Measurements from ENCODE around the gene ELMO1.
A peak's percentile ranks its signal among the peaks of the same experiment; 100 is the strongest.

The ELMO1 gene

DNA sequence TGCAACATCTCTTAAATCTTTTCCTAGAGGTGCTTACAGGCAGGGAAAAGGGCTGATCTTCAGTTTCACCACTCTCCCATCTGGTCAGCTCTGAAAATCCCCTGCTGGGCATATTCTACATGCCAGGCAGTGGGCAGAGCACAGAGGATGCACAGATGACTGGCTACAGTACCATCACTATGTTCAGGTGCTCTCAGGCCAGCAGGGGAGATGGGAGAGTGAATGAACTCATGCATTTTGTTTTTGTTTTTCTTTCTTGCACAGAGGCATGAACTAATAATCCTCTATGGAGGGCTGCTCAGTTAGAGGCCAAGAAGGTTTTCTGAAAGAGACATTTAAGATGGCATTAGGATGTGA lies 19.3 kb downstream of the ELMO1 start:
- DNase-seq, result no peak

DNA sequence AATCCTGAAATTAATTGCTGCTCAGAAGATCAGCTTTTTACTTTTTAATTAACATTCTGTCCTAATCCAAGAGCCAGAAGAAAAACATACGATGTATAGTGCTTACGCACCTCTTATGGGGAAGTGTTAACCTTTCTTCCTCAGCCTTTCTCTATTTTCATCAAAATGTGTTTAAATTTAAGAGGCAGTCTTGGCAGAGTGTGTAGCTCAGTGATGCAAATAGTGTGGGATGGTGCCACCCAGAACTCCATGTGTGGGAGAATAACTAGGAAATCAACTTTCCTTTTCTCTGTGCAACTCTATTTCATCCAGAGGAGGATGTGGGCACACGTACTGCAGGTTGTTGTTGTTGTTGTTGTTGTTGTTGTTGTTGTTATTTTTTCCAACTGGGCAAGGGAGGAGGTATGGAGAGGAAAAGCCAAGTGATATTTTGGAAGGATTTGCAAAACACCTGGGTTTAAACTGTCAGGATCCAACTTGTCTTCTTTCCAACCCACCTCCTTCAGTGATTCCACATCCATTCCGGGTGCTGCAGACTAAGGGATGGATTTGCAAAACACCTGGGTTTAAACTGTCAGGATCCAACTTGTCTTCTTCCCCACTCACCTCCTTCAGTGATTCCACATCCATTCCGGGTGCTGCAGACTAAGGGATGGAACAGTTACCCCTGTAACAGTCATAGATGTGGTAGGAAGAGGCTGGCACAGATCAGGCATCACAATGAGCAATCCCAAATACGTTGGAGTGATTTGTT lies 19.8 kb downstream of the ELMO1 start:
- DNase-seq, result no peak

DNA sequence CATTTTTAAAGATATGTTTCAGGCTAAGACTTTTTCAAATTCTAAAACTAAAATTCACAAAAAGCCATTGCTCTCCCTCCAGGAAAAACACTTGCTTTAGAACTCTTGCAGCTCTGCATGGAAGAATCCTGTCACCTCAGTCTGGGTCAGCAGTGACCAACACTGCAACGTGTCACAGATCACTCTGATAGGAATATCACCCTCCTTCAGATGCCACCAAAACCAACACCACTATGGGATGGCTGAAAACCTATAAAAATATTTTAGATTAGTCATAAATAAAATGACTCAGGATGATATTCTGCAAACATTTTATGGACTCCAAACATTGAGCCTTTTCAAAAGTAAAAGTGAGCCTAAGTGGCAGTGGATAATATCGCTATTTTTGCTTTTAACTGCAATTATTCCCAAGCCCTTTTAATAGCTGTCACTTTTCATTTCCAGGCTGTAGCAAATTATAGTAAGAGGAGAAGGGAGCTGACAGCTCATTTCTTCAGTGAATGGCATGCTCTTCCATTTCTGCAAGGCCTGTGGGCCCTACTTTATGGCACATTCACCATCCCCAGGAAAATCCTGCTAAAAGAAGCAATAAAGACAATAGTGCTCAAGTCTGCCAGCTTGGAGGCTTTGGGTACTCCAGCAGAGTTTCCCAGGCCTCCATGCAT lies 21.3 kb downstream of the ELMO1 start:
- no peak for DNase-seq

DNA sequence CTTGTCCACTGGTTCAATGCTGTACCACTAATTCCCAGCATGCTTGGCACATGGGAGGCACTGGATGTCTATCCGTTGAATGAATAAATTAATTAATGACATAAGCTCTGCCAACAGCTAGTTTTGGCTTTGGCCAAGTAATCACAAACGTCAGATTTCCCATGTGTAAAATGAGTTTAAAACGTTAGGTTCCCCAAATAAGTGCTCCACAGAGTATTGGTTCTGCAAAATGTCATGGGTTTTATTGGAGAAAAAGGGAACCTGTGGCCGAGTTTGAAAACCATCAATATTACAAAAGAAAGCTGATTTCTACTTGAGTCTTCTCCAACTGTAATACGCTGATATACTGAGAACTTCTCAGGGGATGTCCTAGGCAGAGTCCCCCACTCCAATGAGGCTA lies 23.2 kb downstream of the ELMO1 start:
- DNase-seq, result peak; percentile 97

DNA sequence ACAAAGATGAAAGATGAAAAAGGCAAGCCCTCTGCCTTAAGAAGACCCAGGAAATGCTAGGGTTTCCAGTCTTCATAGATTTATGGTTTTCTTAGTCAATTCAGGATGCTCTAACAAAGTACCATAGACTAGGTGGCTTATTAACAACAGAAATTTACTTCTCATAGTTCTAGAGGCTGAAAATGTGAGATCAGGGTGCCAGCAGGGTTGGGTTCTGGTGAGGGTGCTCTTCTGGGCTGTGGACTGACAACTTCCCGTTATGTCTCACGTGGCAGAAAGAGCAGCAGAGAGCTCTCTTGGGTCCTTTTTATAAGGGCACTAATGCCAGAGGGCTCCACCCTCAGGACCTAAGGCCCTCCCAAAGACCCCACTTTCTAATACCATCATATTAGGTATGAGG lies 23.7 kb downstream of the ELMO1 start:
- peak; percentile 69 for DNase-seq

DNA sequence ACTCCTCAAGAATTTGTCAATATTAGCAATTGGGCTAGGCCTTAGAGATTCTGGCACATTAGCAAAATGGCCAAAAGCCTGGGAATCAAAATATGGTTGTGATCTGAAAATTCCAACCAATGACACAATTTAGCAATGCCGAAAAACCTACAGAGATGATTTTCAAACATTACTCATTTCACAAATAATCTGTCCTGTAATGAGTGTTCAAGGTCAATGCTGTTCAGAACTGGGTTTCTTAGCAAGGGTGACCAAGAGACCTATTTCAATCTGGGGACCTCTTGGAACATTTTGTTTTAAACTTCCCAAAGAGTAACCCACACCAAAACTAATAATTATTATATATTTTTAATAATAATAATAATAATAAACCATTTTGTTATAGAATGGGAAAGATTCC lies 24.1 kb downstream of the ELMO1 start:
- DNase-seq, result no peak

DNA sequence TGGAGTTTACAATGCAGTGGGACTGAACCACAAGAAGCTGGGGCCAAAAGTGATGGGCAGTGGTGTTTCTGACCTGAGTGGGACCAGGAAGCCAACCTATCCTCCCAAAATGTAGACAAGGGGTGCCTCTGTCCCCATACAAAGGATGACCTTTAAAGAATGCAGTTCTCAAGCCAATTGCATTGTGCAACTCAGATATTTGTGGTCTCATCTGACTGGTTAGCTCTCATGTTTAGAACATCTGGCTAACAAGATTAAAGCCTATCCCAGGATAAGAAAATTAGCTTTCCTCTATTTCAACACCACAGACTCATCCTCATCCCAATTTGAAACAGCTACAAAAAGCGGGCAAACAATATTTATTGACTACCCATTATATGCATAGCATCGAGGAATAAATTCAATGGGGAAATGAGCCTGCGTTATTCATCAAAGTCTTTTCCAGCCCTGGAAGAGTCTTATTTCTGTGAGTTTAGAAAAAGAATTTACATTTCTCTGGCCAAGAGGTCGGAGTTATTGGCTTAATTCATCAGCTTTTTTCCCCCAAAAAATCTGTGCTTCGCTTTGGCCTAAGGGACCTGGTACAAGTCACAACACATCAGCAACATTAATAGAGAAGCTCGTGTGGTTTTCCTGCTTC lies 26.7 kb downstream of the ELMO1 start:
- peak; percentile 46 for DNase-seq

DNA sequence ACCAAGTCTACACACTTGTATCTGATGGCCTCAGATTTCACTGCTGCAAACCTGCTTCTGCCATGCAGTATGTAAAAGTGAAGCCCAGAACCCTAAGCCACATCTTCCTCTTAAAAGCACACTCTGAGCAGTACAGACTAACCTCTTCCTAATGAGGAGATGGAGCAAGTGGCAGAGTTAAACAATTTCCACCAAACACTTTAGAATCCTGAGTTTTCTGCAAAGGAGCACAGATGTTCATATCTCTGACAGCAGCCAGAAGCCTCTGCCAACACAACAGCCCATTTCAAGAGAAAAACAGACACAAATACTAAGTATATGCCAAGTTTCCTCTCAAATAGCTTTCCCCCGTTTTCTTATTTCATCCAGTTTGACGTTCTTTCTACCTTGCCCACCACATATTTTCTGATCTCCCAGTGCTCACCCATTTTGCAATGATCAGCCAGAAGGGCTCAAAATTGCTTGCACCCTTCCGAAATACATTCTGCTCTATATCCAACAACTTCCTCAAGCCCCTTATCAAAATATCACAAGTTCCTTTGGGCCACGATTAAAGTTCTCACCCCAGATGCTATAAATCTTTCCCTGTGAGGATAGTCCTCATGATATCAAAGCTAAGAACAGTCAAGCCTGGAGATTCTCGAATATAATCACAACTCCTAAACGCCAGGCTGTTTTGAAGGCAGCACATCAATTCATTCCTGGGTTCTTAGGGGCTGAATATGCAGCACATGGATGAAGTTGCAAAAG lies 27.5 kb downstream of the ELMO1 start:
- DNase-seq, result peak; percentile 38

DNA sequence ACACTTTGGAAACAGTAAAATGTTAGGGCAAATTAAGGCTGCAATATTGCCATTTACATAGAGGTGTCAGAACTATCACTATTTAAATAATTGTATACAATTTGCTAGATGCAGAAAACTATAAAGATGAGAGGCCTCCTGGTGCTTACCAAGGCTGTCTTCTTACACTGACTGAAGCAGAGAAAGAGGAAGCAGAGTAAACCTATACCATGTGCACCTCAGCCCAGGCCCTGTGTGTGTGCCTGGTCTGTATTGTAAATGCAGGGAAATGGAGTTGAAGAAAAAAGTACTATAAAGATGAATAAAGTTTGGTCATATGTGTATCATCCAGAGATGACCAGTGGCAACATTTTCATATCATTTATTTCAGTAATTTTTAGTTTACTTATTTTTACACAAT lies 29.2 kb downstream of the ELMO1 start:
- peak; percentile 19 for DNase-seq

DNA sequence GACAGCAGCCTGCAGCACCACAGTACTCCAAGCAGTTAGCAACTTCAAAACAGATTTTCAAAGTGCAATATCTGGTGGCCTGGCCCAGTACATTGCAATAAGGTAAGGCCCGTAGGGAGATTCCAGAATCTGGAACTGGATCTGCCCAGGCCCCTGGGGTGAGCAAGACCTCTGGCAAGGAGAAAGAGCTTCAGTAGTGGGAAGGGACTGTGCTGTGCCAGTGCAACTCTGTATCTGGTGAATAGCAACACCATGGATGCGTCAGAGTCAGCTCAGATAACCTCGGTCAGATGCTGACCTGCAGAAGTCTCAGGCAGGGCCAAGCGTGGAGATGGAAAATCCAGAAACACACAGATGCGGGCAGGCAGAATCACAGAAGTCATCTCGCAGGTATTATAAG lies 30.3 kb downstream of the ELMO1 start:
- no peak for DNase-seq

DNA sequence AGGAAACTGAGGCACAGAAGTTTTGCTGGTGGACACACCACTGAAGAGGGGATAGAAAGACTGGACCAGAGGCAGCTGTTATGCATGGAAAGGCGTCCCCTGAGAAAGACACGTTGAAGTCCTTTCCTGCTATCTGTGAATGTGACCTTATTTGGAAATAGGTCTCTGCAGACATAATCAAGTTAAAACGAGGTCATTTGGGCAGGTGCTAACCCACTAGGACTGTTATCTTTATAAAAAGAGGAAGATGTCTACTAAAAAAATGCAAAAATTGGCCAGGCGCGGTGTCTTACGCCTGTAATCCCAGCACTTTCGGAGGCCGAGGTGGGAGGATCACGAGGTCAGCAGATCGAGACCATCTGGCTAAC lies 31.6 kb downstream of the ELMO1 start:
- DNase-seq, result no peak

DNA sequence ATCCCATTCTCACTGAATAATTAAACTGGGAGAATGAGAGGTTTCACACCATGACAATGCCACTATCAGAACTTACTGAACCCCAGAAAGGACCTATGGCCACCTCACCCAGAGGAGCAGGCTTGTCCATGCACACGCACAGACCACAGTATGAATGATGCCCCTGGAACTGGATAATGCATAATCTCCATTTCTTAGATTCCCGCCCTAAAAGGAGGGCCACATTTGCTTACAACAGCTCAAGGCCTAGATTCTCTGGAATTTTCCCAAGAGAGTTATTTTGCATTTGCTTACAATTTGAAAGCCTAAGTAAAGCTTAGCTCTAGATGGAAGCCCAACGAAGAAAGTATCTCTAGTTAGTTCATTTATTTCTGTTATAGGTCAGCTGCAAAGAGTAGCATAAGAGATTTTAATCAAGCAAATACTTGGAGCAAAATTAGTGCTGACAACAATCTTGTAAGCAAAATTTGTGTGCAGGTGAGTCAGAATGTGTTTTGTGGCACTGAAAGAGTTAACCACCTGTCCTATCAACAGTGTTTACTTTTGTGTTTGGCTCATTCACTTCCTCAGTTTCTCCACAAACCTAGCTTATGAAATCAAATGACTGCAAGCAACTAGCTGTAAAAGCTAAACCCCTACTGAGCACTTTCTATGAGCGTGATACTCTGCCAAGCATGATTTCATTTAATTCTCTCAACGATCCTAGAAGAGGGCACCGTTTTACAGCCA lies 32.1 kb downstream of the ELMO1 start:
- no peak for DNase-seq

DNA sequence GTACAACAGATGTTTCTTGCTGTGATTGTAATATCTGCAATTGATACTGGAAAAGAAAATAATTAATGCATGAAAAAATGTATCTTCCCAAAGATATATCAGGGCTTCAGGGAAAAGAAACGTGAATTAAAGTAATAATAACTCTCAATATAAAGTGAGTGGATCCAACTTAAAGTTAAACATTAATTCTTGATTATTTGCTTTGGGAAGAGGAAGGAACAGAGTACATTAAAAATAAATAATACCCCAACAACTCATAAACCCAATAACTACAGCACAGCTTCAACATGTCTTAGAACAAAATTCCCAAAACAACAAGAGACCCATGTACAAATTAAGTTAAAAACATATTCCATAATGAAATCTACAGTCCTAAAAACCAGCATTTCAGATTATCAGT lies 33.0 kb downstream of the ELMO1 start:
- no peak for DNase-seq

DNA sequence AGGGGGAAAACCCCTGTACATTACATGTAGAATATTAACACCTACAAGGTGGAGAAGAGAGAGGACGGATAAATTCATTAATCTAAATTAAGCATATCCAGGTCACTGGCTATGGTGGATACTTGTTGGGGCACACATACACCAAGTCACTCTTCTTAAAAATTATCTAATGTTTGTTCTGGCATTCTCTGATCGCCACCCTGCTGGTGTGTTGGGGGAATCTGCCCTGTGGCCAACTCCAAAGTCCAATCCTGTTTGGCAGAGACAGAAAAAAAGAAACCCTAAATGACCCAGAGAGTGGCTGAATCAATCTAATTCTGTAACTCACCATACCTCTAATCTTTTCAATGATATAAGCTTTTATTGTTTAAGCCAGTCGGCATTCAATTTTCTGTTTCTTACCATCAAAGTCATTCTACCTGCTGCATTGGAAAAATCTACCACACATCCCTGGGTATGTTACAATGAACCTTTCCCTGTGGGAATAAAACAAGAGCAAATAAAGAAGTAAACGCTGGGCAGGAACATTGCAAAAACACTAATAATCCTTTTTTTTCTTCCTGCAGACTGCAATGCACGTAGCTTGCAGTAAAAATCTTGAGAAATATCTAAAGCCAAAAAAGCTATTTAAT lies 34.2 kb downstream of the ELMO1 start:
- DNase-seq, result no peak

DNA sequence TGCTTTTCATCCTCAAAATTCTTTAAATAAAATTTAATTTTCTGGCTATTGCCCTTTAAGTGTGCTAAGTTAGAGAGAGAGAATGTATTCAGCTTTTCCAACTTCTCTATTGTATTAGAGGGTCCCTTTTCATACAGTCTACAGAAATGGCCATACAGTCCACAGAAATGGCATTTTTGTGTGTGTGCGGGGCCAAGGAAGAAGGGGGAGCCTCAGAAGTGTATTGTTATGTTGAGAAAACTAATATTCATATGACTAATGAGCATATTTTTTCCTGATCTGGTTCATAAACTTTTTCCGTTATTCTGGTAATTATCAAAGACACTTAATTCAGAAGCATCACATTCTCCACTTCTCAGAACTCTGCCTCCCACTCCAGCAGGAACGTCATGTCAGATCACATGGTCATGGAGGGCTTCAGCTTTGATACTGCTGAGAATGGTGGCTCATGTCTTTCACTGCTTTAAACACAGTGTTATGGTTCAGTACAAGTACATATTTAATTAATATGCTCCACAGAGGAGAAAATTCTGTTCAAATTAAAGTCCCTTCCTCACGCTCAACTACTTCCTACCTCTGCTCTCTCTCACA lies 37.1 kb downstream of the ELMO1 start:
- no peak for DNase-seq

DNA sequence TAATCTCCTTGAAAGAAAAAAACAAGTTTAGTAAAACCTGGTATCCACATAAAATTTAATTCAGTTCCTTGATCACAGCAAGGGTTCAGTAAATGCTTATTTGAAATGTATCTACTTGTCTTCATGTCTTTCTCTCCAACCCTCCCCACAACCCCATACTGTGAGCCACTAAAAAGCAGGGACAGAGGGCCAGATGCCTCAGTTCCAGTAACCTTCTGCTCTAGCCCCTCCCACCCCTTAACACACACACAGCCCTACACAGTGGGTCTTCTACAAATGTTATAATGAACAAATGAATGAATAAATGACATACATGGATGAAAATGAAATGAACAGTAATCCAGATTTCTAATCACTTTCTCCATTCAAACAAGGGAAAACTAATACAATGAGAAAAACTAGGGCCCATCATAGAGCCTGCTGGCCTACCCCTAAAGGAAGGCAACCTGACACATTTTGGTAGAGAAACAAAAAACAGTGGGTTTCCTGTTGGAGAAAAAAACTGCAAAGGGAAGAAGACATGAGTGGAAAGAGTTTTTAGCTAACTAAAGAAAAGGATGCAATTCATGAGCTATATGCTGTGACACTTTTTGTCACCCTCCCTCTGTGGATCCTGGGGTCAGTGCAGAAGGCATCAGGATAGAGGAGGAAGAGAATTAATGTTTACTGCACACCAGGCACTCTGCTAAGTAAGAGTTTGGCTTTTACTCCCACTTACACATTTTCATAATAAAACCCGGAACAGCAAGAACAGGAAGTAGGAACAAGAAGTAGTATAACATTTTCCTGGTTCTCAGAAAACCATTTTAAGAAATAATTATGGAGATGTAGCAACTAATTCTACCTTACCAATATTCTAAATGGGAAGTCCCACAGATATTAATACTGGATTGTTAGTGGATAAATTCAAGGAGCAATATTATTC lies 38.1 kb downstream of the ELMO1 start:
- peak; percentile 73 for DNase-seq

DNA sequence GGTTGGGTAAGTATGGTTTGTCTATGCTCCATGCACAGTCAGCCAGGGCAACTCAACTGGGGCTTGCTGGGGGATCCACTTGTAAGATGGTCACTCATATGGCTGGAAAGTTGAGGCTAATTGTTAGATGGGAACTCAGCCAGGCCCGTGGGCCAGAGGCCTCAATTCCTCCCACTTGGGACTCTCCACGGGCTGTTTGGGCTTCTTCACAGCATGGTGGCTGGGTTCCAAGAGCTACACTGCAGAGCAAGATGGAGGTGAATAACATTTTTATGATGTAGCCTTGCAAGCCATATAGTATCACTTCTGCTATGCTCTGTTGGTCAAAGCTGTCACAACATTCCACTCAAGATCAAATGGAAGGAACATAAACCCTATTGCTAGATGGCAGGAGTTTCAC lies 39.2 kb downstream of the ELMO1 start:
- peak; percentile 80 for DNase-seq

DNA sequence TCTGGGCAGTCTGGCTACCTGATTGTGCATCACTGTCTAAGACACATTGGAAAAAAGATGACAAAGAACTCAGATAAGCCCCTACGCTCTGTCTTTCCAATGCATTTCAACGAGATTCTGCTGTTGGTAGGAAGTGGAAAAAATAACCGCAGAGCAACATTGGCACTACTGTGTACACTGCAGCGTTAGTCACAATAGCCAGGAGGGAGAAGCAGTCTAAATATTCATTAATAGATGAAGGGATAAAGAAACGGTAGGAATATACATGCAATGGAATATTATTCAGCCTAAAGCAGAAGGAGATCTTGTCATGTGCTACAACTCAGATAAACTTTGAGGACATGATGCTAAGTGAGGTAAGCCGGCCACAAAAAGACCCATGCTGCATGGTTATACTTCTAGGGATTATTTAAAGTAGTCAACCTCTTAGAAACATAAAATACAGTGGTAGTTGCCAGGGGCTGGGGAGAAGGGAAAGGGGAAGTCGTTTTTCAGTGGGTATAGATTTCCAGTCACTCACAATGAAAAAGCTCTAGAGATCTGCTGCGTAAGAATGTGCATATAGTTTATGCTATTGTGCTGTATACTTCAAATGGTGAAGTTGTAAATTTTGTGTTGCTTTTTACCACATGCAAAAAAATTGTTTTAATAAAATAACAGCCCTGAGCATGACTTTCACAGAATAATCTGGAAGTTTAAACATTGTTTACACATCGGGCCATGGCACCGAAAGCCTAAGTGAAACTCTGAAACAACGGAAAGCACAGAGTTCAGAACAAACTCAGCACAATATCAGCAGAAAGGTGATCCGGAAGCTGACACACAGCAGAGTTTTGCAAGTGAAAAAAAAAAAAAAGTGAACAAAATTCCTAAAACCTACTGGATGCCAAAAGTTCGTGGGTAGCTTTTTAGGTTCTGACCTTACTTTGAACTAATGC lies 40.1 kb downstream of the ELMO1 start:
- DNase-seq, result peak; percentile 88

DNA sequence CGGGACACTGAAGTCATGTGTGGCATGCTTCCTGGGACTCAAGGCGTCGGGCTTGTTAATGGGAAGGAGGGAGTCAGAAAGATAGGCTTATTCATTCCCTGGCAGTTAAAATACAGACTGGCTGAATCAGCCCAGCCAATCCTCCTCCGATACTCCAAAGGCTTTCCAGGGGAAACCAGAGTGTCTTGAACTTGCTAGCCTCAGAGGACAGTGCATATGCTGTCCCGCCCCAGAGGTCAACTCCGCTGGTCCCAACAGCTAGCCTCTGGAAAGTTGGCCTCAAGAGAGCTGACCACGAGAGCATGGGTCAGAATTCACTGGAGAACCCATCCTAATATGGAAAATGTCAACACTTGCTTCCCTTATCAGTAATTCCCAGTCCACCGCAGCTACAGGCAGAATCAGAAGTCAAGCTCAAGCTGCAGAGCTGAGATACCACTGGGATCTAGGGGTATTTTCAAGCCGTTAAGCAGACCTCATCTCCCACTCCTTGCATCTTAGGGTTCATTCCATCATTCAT lies 43.0 kb downstream of the ELMO1 start:
- no peak for DNase-seq

DNA sequence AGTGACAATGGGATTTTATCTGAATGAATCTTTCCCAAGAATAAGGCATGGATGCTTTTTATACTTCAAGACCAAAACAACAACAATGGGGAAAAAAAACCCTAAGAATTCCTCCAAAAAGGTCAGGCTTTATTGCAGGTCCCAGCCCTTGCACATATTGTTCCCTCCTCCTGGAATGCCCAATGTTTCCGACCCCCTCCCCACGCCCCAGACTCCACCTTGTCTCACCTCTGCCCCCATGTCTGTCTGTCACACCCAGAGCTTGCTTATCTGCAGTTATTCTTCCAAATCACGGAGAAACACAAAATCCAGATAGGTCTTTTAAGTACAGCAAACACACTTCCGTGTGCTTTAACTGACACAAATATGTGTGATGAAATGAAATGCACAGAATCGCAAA lies 43.5 kb downstream of the ELMO1 start:
- DNase-seq, result no peak
